Ectodermal cell (in vitro differentiated cells): ENCODE measurements around the gene CCDC102A.

ENCODE experiments used
- H3K27ac ChIP-seq: 2 replicates; pipeline ENCODE4 v1.7.0; 2013; ENCODE audit warnings: mild to moderate bottlenecking, low read depth, low read length; ENCODE audit not compliant: insufficient read depth, poor library complexity, severe bottlenecking
- H3K27me3 ChIP-seq: 2 replicates; pipeline ENCODE4 v1.7.0; 2013; ENCODE audit warnings: mild to moderate bottlenecking, low read length; ENCODE audit not compliant: insufficient read depth, control insufficient read depth, poor library complexity, severe bottlenecking
- H3K36me3 ChIP-seq: one replicate; pipeline ENCODE4 v1.7.0; 2013; ENCODE audit warnings: low read length; ENCODE audit not compliant: control insufficient read depth, insufficient read depth
- H3K4me1 ChIP-seq: one replicate; pipeline ENCODE4 v1.7.0; 2013; ENCODE audit warnings: low read length; ENCODE audit not compliant: control insufficient read depth, insufficient read depth
- H3K4me3 ChIP-seq: 2 replicates; pipeline ENCODE4 v1.7.0; 2013; ENCODE audit warnings: low read depth, low read length, control low read depth; ENCODE audit not compliant: insufficient read depth
- H3K9me3 ChIP-seq: 2 replicates; pipeline ENCODE4 v1.7.0; 2013; ENCODE audit warnings: mild to moderate bottlenecking, low read length, moderate library complexity; ENCODE audit not compliant: control insufficient read depth
- WGBS, 2 experiments: methylation state at CpG; one replicate each; pipeline ENCODE4 v1.1.7; 2013; ENCODE audit warnings: missing lambda C conversion rate in 2 of 2; 5-methylcytosine and 5-hydroxymethylcytosine counted together

CCDC102A gene

GRCh38 chr16:57519796-57520360 is 16.5 kb downstream of the CCDC102A start:
- Histone ChIP-seq H3K27ac (no peak overlapping the region), H3K36me3 (peaks cover 6% of the 10 kb centered on the region), H3K4me3 (no peak overlapping the region), H3K9me3 (no peaks in the 10 kb centered on the region), H3K4me1 (no peaks in the 10 kb centered on the region), H3K27me3 (no peaks in the 10 kb centered on the region)
- 43 to 45% methylated on average over 10 of the region's 10 CpGs for WGBS, 2 experiments

GRCh38 chr16:57518922-57519321 is 17.4 kb downstream of the CCDC102A start:
- H3K36me3 ChIP-seq, result peaks cover 6% of the 10 kb centered on the region
- no peak overlapping the region for H3K4me3 ChIP-seq
- no peak overlapping the region for H3K27ac ChIP-seq
- 93 to 95% methylated on average over 6 of the region's 6 CpGs for WGBS, 2 experiments
- H3K9me3 ChIP-seq, result no peaks in the 10 kb centered on the region
- H3K27me3 ChIP-seq, result no peaks in the 10 kb centered on the region
- H3K4me1 ChIP-seq, result no peaks in the 10 kb centered on the region

GRCh38 chr16:57518520-57518919 is 17.9 kb downstream of the CCDC102A start:
- no peaks in the 10 kb centered on the region for H3K9me3 ChIP-seq
- H3K36me3 ChIP-seq, result peaks cover 6% of the 10 kb centered on the region
- H3K27ac ChIP-seq, result no peak overlapping the region
- no peak overlapping the region for H3K4me3 ChIP-seq
- WGBS, 2 experiments, result 94 to 95% methylated on average over 13 of the region's 13 CpGs
- no peaks in the 10 kb centered on the region for H3K27me3 ChIP-seq
- no peaks in the 10 kb centered on the region for H3K4me1 ChIP-seq

- Histone ChIP-seq H3K9me3 (no peaks in the 10 kb centered on the region), H3K36me3 (peaks cover 6% of the 10 kb centered on the region), H3K4me1 (no peaks in the 10 kb centered on the region), H3K27me3 (no peaks in the 10 kb centered on the region), H3K4me3 (no peak overlapping the region), H3K27ac (no peak overlapping the region)
- 95% methylated on average over 31 of the region's 31 CpGs for WGBS, 2 experiments
Measured at GRCh38 chr16:57517397-57518367, 18.7 kb downstream of the CCDC102A start.

GRCh38 chr16:57516773-57517172 is 19.6 kb downstream of the CCDC102A start:
- H3K36me3 ChIP-seq, result peaks cover 6% of the 10 kb centered on the region
- H3K4me1 ChIP-seq, result no peaks in the 10 kb centered on the region
- no peaks in the 10 kb centered on the region for H3K9me3 ChIP-seq
- no peak overlapping the region for H3K4me3 ChIP-seq
- no peak overlapping the region for H3K27ac ChIP-seq
- 89 to 96% methylated on average over 3 of the region's 3 CpGs for WGBS, 2 experiments
- H3K27me3 ChIP-seq, result no peaks in the 10 kb centered on the region

GRCh38 chr16:57516176-57516725 is 20.1 kb downstream of the CCDC102A start:
- no peak overlapping the region for H3K4me3 ChIP-seq
- no peaks in the 10 kb centered on the region for H3K4me1 ChIP-seq
- H3K9me3 ChIP-seq, result no peaks in the 10 kb centered on the region
- 95% methylated on average over 10 of the region's 10 CpGs for WGBS, 2 experiments
- no peaks in the 10 kb centered on the region for H3K27me3 ChIP-seq
- no peak overlapping the region for H3K27ac ChIP-seq
- H3K36me3 ChIP-seq, result peaks cover 6% of the 10 kb centered on the region

GRCh38 chr16:57514791-57515600 is 21.4 kb downstream of the CCDC102A start:
- H3K27ac ChIP-seq, result no peak overlapping the region
- 89 to 90% methylated on average over 23 of the region's 23 CpGs for WGBS, 2 experiments

GRCh38 chr16:57514371-57514770 is 22.0 kb downstream of the CCDC102A start:
- 92 to 93% methylated on average over 4 of the region's 4 CpGs for WGBS, 2 experiments
- Histone ChIP-seq H3K4me1 (peaks cover 3% of the 10 kb centered on the region), H3K27ac (no peak overlapping the region), H3K27me3 (no peaks in the 10 kb centered on the region), H3K4me3 (no peak overlapping the region), H3K36me3 (peaks cover 6% of the 10 kb centered on the region), H3K9me3 (no peaks in the 10 kb centered on the region)

More at GRCh38 chr16:57514791-57515600, 21.4 kb downstream of the CCDC102A start:
- H3K4me3 ChIP-seq, result no peak overlapping the region
- H3K27me3 ChIP-seq, result no peaks in the 10 kb centered on the region
- peaks cover 3% of the 10 kb centered on the region for H3K4me1 ChIP-seq
- H3K36me3 ChIP-seq, result peaks cover 6% of the 10 kb centered on the region
- H3K9me3 ChIP-seq, result no peaks in the 10 kb centered on the region

GRCh38 chr16:57513371-57514102 is 22.8 kb downstream of the CCDC102A start:
- Histone ChIP-seq H3K27ac (no peak overlapping the region), H3K9me3 (no peaks in the 10 kb centered on the region), H3K4me3 (no peak overlapping the region), H3K36me3 (peaks cover 6% of the 10 kb centered on the region), H3K27me3 (no peaks in the 10 kb centered on the region), H3K4me1 (peaks cover 3% of the 10 kb centered on the region)
- 87 to 88% methylated on average over 14 of the region's 14 CpGs for WGBS, 2 experiments
